ENCODE results near the gene ZNF775.
A peak's percentile ranks its signal among the peaks of the same experiment; 100 is the strongest.

ZNF775 gene

GRCh38 chr7:150444674-150445365 is 65.7 kb downstream of the ZNF775 start:
- no peak for DNase-seq

GRCh38 chr7:150446288-150446938 is 67.3 kb downstream of the ZNF775 start:
- DNase-seq, result peak; percentile 40

Measured in CD4-positive, alpha-beta T cell treated with Interleukin-17A for 4 hours (primary cell).